Calu3 (cell line): ENCODE results near the gene NANS. TPM values are rescaled to one million over a fixed set of nuclear protein-coding genes. Genes with fewer than 3 reads are reported as not detected.

Experiments used
- BruUV-seq: library from RNA; stranded (reverse); fragments of 400-500 nt; replicated peaks from 2 replicates; lab custom pipeline; 2021; lab: Mats Ljungman, UMichigan
- CTCF ChIA-PET: fragments of 300-600 bp; sonication (Branson Sonifier 250); formaldehyde crosslinking; loops from one replicate; lab custom pipeline; 2022; ENCODE audit warnings: antibody characterized with exemption; lab: Charles Lee
- DNase-seq: peaks from one replicate; pipeline ENCODE4 v3.0.0; 2022
- H3K27ac Mint-ChIP-seq: one replicate; pipeline ENCODE4 v1.8.0; 2022; ENCODE audit warnings: mixed read lengths; ENCODE audit not compliant: unreplicated experiment
- H3K27me3 Mint-ChIP-seq: one replicate; pipeline ENCODE4 v1.8.0; 2022; ENCODE audit warnings: mixed read lengths; ENCODE audit not compliant: unreplicated experiment
- H3K36me3 Mint-ChIP-seq: one replicate; pipeline ENCODE4 v1.8.0; 2022; ENCODE audit warnings: mild to moderate bottlenecking, moderate library complexity, mixed read lengths; ENCODE audit not compliant: insufficient read depth, unreplicated experiment
- H3K4me1 Mint-ChIP-seq: one replicate; pipeline ENCODE4 v1.8.0; 2022; ENCODE audit warnings: mild to moderate bottlenecking, low read depth, mixed read lengths; ENCODE audit not compliant: unreplicated experiment
- H3K4me3 Mint-ChIP-seq: one replicate; pipeline ENCODE4 v1.8.0; 2022; ENCODE audit warnings: mild to moderate bottlenecking, low read depth, moderate library complexity, mixed read lengths; ENCODE audit not compliant: unreplicated experiment
- H3K9me3 Mint-ChIP-seq: one replicate; pipeline ENCODE4 v1.8.0; 2022; ENCODE audit warnings: low read depth, mixed read lengths; ENCODE audit not compliant: unreplicated experiment
- intact Hi-C: fragments of 100-400 bp; cut with micrococcal nuclease; formaldehyde crosslinking; loops from one replicate; pipeline ENCODE4 v1.10.0; 2022; ENCODE audit not compliant: unreplicated experiment
- total RNA-seq: library from RNA; stranded (reverse); gene quantifications from 2 replicates; pipeline ENCODE4 v1.2.3, GENCODE V29; 2022
- TF ChIP-seq, protein P1 (sequence below): fragments of 200-600 bp; IDR thresholded peaks from one replicate; pipeline ENCODE4 v1.8.0; 2022; ENCODE audit warnings: antibody characterized with exemption; ENCODE audit not compliant: unreplicated experiment

NANS gene
- total RNA-seq, 1 experiment from 2014 or later = 47.5 TPM

DNA sequence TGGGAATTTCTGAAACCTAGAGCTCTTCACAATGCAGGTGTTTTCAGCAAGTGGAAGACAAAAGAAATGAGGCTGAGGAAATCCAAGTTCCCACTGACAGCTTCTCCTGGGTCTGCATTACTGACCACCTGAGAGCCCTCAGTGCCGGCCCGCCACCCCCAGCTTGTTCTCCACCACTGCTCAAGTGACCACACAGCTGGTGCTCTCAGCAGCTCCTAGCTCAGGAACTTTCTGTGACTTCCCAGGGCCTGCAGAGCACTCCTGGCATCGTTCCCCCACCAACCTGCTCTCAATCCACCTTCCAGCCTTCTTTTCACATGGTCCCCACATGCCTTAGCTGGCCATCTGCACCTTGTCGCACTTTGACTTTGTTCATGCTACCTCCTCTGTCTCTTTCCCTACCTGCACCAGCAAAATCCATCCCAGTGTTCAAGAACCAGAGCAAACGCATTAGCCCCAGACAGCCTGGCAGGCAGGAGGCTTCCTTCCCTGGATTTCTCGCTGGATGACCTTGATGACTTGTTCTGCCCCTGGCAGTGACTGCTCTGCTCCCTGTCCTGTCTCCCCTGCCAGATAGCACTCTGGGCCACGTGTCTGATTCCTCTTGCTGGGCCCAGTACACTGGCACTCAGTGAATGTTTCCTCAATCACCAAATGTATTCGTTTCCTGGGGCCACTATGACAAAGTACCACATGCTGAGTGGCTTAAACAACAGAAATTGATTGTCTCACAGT, 35.1 kb upstream of the NANS start:
- BruUV-seq = no TSS peak
- Mint-ChIP-seq H3K36me3 (peaks cover 22% of the 10 kb centered on the region), H3K4me1 (no peaks in the 10 kb centered on the region), H3K9me3 (no peaks in the 10 kb centered on the region), H3K27me3 (no peaks in the 10 kb centered on the region), H3K4me3 (no peak overlapping the region), H3K27ac (no peak overlapping the region)
- CTCF ChIA-PET = no interaction called here
- intact Hi-C loops = no loop called here
- TF ChIP-seq, protein P1, sequence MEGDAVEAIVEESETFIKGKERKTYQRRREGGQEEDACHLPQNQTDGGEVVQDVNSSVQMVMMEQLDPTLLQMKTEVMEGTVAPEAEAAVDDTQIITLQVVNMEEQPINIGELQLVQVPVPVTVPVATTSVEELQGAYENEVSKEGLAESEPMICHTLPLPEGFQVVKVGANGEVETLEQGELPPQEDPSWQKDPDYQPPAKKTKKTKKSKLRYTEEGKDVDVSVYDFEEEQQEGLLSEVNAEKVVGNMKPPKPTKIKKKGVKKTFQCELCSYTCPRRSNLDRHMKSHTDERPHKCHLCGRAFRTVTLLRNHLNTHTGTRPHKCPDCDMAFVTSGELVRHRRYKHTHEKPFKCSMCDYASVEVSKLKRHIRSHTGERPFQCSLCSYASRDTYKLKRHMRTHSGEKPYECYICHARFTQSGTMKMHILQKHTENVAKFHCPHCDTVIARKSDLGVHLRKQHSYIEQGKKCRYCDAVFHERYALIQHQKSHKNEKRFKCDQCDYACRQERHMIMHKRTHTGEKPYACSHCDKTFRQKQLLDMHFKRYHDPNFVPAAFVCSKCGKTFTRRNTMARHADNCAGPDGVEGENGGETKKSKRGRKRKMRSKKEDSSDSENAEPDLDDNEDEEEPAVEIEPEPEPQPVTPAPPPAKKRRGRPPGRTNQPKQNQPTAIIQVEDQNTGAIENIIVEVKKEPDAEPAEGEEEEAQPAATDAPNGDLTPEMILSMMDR = no peak
- DNase-seq = no peak

DNA sequence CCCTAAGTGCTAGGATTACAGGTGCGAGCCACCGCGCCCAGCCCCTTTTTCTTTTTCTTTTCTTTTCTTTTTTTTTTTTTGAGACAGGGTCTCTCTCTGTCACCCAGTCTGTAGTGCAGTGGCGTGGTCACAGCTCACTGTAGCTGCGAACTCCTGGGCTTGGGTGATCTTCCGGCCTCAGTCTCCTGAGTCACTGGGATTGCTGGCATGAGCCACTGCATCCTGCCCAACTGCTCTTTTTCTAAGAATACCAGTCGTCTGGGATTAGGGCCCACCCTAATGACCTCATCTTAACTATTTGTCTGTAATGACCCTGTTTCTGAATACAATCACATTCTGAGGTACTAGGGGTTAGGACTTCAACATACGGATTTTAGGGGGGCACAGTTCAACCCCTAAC, 34.1 kb upstream of the NANS start:
- H3K4me3 Mint-ChIP-seq = no peak overlapping the region
- intact Hi-C loops = no loop called here
- H3K36me3 Mint-ChIP-seq = peaks cover 15% of the 10 kb centered on the region
- TF ChIP-seq, protein P1 = no peak
- no TSS peak for BruUV-seq
- no peaks in the 10 kb centered on the region for H3K9me3 Mint-ChIP-seq
- DNase-seq = no peak
- no peak overlapping the region for H3K27ac Mint-ChIP-seq
- CTCF ChIA-PET = no interaction called here
- no peaks in the 10 kb centered on the region for H3K27me3 Mint-ChIP-seq
- no peaks in the 10 kb centered on the region for H3K4me1 Mint-ChIP-seq

DNA sequence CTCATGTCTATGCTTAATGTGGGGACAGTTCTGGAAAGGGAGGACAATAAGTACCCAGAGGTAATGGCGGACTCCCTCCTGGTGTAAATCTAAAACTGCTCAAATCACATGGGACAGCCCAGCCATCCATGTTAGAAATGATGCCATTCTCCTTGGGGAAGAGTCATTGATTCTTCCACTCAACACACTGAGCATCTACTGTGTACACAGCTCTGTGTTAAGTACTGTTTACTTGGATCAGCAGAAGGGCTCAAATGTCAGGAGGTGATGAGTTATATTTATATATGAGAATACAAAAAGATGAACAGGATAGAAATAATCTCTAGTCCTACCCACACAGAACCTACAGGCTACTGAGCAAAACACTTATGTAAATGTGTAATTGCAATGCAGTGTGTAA, 31.8 kb upstream of the NANS start:
- H3K4me3 Mint-ChIP-seq = no peak overlapping the region
- H3K4me1 Mint-ChIP-seq = no peaks in the 10 kb centered on the region
- H3K27ac Mint-ChIP-seq = no peak overlapping the region
- H3K36me3 Mint-ChIP-seq = no peaks in the 10 kb centered on the region
- intact Hi-C loops = no loop called here
- H3K9me3 Mint-ChIP-seq = no peaks in the 10 kb centered on the region
- CTCF ChIA-PET = no interaction called here
- TF ChIP-seq, protein P1 = no peak
- H3K27me3 Mint-ChIP-seq = no peaks in the 10 kb centered on the region
- no TSS peak for BruUV-seq
- no peak for DNase-seq

DNA sequence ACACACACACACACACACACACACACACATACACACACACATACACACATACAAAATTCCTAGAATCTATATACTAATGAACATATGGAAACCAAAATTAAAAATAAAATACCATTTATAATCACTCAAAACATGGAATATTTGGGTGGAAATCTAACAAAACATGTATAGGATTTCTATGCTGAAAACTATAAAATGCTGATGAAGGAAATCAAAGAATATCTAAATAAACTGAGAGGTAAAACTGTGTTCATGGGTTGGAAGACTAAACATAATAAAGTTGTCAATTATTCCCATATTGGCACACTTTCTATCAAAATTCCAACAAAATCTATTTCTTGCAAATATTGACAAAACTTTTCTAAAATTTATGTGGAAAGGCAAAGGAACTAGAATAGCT, 25.4 kb upstream of the NANS start:
- no peak overlapping the region for H3K4me3 Mint-ChIP-seq
- TF ChIP-seq, protein P1 = no peak
- CTCF ChIA-PET = no interaction called here
- no peaks in the 10 kb centered on the region for H3K4me1 Mint-ChIP-seq
- DNase-seq = no peak
- H3K27ac Mint-ChIP-seq = no peak overlapping the region
- no peaks in the 10 kb centered on the region for H3K27me3 Mint-ChIP-seq
- intact Hi-C loops = no loop called here
- H3K36me3 Mint-ChIP-seq = no peaks in the 10 kb centered on the region
- BruUV-seq = no TSS peak
- no peaks in the 10 kb centered on the region for H3K9me3 Mint-ChIP-seq
